GM15510 (cell line): ENCODE results near the gene NPBWR2.

Experiments
- POLR2A ChIP-seq: IDR thresholded peaks from 3 replicates; pipeline ENCODE4 v1.6.1; 2011; ENCODE audit warnings: borderline replicate concordance; ENCODE audit not compliant: insufficient read length; ENCODE audit errors: extremely low read depth

Gene NPBWR2

GRCh38 chr20:64065974-64066343 lies 41.4 kb downstream of the NPBWR2 start:
- TF ChIP-seq POLR2A = peak; percentile 11

- no peak for TF ChIP-seq POLR2A
These were observed 42.0 kb downstream of the NPBWR2 start for GRCh38 chr20:64065062-64065973.

GRCh38 chr20:64064145-64064698 lies 43.1 kb downstream of the NPBWR2 start:
- no peak for TF ChIP-seq POLR2A

GRCh38 chr20:64063389-64064144 lies 43.8 kb downstream of the NPBWR2 start:
- TF ChIP-seq POLR2A = no peak

GRCh38 chr20:64062596-64063388 lies 44.6 kb downstream of the NPBWR2 start, which contains the start of gene TCEA2:
TSS of gene TCEA2 (plus strand) at chr20:64063198. CDS start at chr20:64063313, 115 bp downstream.
- TF ChIP-seq POLR2A = peak; percentile 82

GRCh38 chr20:64062276-64062595 lies 45.1 kb downstream of the NPBWR2 start:
- TF ChIP-seq POLR2A = no peak

- TF ChIP-seq POLR2A = no peak
These were observed 48.8 kb downstream of the NPBWR2 start for GRCh38 chr20:64058536-64058935.

GRCh38 chr20:64057628-64058498 lies 49.5 kb downstream of the NPBWR2 start:
- TF ChIP-seq POLR2A = no peak

GRCh38 chr20:64056889-64057627 lies 50.3 kb downstream of the NPBWR2 start:
- no peak for TF ChIP-seq POLR2A

GRCh38 chr20:64056639-64056888 lies 50.8 kb downstream of the NPBWR2 start:
- TF ChIP-seq POLR2A = no peak

GRCh38 chr20:64055893-64056638 lies 51.3 kb downstream of the NPBWR2 start:
- TF ChIP-seq POLR2A = no peak

GRCh38 chr20:64055396-64055892 lies 51.9 kb downstream of the NPBWR2 start:
- TF ChIP-seq POLR2A = no peak
